Activated CD8-positive, alpha-beta memory T cell treated with anti-CD3 and anti-CD28 coated beads, Interleukin-2, amount 50 U/mL, for 4 hours (primary cell): ENCODE results near the gene LY86.
A peak's percentile ranks its signal among the peaks of the same experiment; 100 is the strongest.
"Not testable (repeated sequence)": the region's sequence is repeated elsewhere in the genome, so short reads cannot be mapped to it uniquely, and the experiment has no call there.

Experiments used
- DNase-seq: peaks from one replicate; pipeline ENCODE4 v3.0.0-alpha.2; 2020

LY86 gene

DNA sequence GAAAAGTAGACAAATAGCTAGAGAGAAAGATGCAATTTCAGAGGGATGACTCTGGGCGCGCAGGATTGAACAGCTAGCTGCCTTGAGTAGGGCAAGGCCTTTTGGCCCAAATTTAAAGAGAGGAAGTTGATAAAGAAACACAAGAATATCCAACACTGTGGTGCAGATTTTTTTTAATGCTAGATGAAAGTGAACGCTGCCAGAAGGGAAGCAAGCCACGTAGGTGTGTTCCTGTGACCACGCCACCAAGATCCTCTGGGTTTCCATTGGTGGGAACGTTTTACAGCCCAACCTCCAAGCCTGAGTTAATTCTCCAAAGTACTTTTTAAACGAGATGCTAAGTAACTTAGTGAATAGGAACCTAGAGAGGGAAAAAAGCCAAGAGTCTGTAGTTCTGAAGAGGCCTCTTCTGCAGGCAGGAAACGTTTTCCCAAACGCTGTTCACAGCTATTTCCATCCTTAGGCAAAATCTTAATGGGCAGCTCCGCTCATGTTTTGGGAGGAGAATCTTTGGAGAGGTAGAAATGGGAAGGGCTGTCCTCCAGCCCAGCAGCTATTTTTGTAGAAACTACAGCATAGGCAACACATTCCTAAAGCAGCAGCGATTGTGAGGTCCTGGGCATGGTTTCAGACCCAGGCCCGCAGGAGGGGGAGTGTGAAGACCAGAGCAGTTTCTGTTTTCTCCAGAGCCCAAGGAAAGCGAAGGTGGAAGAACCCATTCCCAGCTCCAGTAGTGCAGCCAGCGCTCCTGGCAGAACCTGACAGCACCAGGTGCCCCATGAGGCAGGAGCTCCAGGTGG is 8.2 kb downstream of the LY86 start:
- DNase-seq: no peak

DNA sequence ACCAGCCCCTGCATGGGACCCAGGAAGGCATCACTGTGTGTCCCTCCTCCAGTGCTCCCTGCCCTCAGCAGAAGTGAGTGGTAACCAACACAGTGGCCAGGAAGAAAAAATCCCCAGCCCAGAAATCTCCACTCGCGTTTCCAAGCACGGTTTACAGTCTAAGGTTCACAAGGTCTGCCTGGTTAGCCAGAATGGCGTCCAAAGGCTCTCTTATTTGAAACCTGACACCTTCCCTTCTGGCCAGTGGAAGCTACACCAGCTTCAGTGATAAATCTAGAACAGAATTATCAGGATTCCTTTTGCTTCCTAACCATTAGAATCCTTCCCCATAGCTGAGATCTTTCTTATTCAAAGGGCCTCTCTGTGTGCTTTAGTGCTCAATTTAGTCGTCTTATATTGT is 9.2 kb downstream of the LY86 start:
- DNase-seq: no peak

- DNase-seq: no peak
Observed at GRCh38 chr6:6599468-6599873, 11.0 kb downstream of the LY86 start.

DNA sequence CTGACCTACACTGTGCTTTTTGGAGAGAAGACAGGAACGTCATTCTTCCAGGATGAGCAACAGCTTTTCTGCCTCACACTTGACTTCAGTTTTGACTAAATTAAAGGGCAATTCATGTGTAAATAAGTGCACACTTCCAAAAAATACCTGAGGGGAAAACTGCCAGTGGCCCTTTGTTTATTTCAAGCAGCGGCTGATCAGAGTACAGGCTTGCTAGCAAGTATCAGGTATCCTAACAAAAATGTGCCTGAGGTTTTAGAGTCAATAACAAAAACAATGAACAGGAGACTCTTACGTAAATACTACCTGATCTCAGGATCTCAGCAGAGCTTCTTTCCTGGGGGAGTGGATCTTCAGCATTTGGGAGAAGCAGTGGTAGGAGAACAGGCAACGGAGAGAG is 12.4 kb downstream of the LY86 start:
- no peak for DNase-seq

DNA sequence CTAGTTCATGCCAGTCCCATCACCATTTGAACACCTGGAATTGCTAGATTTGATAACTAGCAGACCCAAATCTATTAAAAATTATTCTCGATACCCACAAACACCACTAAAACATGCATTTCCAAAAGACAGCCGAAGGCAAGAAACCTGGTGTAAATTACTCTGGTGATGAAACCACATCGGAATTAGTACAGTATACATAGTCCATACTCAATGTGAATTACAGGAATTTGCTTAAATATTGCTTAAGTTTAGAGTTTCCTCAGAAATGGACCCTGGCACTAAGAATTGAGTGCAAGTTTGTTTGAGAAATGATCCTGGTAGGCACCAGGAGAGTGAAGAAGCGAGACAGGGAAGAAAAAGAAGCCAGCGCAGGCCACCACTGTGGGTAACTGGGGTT is 13.7 kb downstream of the LY86 start:
- no peak for DNase-seq

GRCh38 chr6:6603317-6603716 is 14.8 kb downstream of the LY86 start:
- no peak for DNase-seq

- DNase-seq: no peak
Observed at GRCh38 chr6:6604015-6604414, 15.5 kb downstream of the LY86 start.

GRCh38 chr6:6604566-6604965 is 16.0 kb downstream of the LY86 start:
- no peak for DNase-seq

- no peak for DNase-seq
Observed at GRCh38 chr6:6605873-6606272, 17.4 kb downstream of the LY86 start.

- not testable (repeated sequence) for DNase-seq
Observed at GRCh38 chr6:6606391-6607030, 18.0 kb downstream of the LY86 start.

- no peak for DNase-seq
Observed at GRCh38 chr6:6609450-6609849, 20.9 kb downstream of the LY86 start.

GRCh38 chr6:6610031-6610591 is 21.6 kb downstream of the LY86 start:
- DNase-seq: peak; percentile 33

- no peak for DNase-seq
Observed at GRCh38 chr6:6611486-6611885, 23.0 kb downstream of the LY86 start.

DNA sequence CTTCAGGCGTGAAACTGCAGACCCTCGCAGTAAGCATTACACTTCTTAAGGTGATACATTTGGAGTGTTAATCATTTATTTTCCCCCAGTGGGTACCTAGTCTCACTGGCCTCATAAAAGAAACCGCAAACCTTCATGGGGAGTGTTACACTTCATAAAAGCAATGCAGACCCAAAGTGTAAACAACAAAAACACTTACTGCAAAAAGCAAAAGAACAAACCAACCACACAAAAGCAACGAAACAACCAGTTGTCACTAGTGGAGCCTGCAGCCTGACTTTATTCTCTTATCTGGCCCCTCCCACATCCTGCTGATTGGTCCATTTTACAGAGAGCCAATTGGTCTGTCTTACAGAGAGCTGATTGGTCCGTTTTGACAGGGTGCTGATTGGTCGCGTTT is 23.8 kb downstream of the LY86 start:
- no peak for DNase-seq

DNA sequence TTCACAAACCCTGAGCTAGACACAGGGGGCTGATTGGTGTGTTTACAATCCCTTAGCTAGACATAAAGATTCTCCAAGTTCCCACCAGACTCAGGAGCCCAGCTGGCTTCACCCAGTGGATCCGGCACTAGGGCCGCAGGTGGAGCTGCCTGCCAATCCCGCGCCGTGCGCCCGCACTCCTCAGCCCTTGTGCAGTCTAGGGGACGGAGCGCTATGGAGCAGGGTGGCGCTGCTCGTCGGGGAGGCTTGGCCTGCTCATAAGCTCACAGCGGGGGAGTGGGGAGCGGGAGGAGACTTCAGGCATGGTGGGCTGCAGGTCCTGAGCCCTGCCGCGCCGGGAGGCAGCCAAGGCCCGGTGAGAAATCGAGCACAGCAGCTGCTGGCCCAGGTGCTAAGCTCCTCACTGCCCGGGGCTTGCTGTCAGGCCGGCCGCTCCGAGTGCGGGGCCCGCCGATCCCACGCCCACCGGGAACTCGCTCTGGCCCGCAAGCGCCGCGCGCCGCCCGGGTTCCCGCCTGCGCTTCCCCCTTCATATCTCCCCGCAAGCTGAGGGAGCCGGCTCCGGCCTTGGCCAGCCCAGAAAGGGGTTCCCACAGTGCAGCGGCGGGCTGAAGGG is 24.7 kb downstream of the LY86 start:
- not testable (repeated sequence) for DNase-seq

- no peak for DNase-seq
Observed at GRCh38 chr6:6614096-6614982, 25.8 kb downstream of the LY86 start.

DNA sequence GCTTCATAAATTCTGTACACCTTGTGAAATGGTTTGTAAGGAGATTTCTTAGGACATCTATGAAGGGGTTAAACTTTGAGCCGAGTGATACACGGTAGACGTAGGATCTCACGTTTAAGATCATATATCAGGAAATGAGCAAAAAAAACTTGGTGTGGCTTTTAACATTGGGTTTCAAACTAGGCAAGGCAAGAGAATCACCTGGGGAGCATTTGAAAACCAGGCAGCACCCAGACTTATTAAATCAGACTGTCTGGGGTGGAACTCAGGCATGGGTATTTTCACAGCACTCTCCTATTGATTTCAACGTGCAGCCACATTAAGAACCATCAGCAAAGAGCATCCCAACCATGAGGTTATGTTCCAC is 26.4 kb downstream of the LY86 start:
- no peak for DNase-seq

DNA sequence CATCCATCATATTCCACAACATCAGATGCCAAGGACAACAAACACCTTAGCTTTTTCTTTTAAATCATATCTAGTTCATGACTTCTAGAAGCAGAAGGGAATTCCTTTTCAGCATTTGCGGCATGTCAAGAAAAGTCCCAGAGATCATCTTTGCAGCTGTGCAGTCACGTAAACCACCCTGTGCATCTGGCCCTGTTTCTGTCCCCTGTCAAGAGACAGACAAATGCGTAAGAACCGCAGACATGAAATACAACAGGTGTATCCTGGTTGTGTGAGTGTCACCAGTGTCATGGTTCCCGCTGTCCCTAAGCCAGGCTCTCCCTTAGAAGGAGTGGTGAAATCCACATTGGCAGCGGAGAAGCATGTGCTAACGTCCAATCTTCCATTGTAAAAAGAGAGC is 28.1 kb downstream of the LY86 start:
- no peak for DNase-seq

DNA sequence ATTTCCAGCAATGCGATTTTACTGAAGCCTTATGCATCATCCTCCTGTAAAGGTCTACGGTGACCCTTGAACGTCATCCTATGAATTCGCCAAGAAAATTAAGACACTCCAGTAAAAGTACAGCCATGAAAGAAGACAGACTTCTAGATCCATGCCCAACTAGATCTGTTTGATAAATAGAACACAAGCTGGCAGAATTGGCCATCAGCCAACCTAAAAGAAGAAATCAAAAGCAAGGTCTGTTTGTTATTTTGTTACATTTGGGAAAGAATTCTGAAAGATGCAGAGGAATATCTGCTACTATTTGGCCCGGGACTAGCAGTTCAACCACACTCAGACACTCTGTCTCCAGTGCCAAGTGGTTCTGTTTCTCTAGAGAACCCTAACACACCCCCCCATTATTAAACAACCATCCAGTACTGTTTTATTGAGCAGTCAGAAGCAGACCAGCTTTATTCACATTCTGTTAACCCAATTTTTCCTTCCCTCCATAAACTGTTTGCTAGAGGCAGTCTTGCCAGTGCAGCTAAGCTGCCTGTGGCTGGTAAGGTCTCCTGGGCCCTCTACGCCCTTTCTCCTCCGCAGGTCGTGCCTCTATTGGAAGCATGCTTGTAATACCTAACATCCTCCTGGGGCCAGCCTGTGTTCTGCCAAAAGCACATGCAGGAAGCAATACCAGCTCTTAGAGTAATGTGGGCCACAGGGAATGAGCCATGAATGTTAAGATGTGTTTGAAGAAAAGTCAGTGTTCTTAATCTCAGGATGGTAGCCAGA is 30.7 kb downstream of the LY86 start:
- no peak for DNase-seq

DNA sequence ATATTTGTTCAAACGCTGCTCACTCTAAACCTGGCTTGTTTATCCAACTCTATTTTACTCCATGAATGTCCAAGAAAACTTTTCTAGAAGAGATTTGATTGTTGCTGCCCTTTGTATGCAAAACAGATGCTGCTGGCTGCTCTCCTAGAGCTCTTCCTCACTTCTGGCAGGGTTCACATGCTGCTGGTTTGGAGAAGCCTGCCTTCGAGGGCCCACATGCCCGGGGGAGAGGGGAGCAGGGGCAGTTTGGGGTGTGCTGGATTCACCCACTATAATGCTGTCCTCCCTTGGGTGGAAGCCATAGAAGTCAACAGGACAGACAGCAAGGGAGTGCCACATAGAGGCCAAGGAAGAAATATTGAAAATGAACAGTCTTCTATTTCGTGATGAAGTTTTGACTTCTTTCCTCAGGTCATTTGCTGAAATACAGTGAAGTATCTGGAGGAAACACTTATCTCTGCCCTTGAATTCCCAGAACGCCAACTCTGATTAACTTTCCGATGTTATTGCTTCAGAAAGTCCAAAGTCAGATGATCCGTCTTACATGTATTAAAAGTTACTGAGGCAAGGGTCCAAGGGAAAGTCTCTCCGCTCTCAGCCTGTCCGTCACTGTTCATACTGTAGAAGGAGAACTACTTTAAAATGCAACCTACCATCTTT is 32.4 kb downstream of the LY86 start:
- DNase-seq: no peak

DNA sequence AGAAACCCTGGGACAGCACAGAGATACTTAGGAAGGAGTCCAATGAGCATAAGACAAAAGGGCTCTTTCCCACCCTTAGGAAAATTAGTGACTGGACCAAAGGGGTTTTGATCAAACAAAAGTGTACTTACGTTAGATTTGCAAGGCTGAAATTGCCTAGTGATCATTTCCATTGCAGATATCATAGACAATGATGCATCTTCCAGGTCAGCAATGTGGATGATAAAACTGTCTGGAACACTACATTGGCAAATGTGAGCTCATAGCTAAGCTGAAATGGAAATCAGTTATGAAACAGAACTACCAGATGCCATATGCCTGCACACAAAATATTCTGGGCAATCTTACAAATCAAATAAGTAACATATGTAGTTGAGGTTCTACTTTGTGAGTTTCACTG is 34.0 kb downstream of the LY86 start:
- DNase-seq: no peak

- DNase-seq: no peak
Observed at GRCh38 chr6:6623553-6623952, 35.0 kb downstream of the LY86 start.
